ENCODE measurements around the gene PRG3. TPM values are rescaled to one million over a fixed set of nuclear protein-coding genes. Genes with fewer than 3 reads are reported as not detected.

Gene PRG3
- total RNA-seq, 2 donors from 2014 or later: not detected

Other genes with a start within 250 kb of the PRG3 start
- not detected for gene LRRC55, start 199.2 kb downstream of the PRG3 start, total RNA-seq
- gene APLNR, start 143.9 kb downstream of the PRG3 start, total RNA-seq: 10 to 100 TPM; 14.6 to 20.8 TPM
- gene TNKS1BP1, start 56.2 kb downstream of the PRG3 start, total RNA-seq: 100 to 1,000 TPM; 175 to 185 TPM
- 10 to 100 TPM; 41.6 to 54.4 TPM for gene SSRP1, start 45.3 kb downstream of the PRG3 start, total RNA-seq
- not detected for gene P2RX3, start 42.8 kb downstream of the PRG3 start, total RNA-seq
- gene PRG2, start 9.5 kb upstream of the PRG3 start, total RNA-seq: under 1 TPM; 0.52 to 0.88 TPM
- 10 to 100 TPM; 72.6 to 84.7 TPM for gene SLC43A3, start 46.0 kb upstream of the PRG3 start, total RNA-seq
- 1 to 10 TPM; 2.0 to 2.9 TPM for gene RTN4RL2, start 79.4 kb upstream of the PRG3 start, total RNA-seq
- 10 to 100 TPM in 1 of 2 donors, 1 to 10 TPM in 1; 8.1 to 11.5 TPM for gene SLC43A1, start 134.6 kb upstream of the PRG3 start, total RNA-seq
- gene TIMM10, start 149.6 kb upstream of the PRG3 start, total RNA-seq: 10 to 100 TPM; 31.8 to 38.1 TPM
- gene SMTNL1, start 156.4 kb upstream of the PRG3 start, total RNA-seq: not detected
- gene UBE2L6, start 186.5 kb upstream of the PRG3 start, total RNA-seq: 10 to 100 TPM; 50.3 to 56.9 TPM
- gene SERPING1, start 216.5 kb upstream of the PRG3 start, total RNA-seq: 100 to 1,000 TPM; 501 to 774 TPM

Measured in posterior vena cava (tissue), 2 donors.